ENCODE measurements around the gene SEMG2.

DNA sequence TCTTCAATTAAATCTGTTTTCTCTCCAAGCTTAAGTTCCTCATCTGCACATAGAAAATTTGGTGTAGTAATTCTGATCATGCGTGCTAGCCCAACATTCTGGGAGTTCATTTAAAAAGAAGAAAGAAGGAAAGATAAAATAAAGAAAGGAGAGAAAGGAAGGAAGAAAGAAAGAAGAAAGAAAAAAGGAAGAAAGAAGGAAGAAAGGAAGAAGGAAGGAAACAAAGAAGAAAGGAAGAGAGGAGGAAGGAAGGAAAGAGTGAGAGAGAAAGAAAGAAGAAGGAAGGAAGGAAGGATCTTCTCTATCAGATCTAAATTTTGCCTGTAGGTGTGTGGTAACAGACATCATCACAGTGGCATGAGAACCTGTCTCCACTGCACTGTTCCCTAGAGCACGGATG is 17.0 kb downstream of the SEMG2 start:
- no peak for TF ChIP-seq YY1 (IDR thresholded peaks at IDR 0.05; ENCODE audit: insufficient read depth, insufficient read length)
- no peak for TF ChIP-seq SUZ12 (IDR thresholded peaks at IDR 0.05; ENCODE audit: extremely low read depth, insufficient read depth, insufficient read length)
- no peak for TF ChIP-seq ZNF274 (IDR thresholded peaks at IDR 0.05; ENCODE audit: low read depth, low read length)

Data from NT2/D1 (cell line).